WTC11 (cell line): ENCODE results near the gene ARSK.

Experiments
- CREB1 ChIP-seq: sonication (generic); formaldehyde crosslinking; IDR thresholded peaks from 2 replicates; pipeline ENCODE4 v1.8.0; 2023; ENCODE audit warnings: mild to moderate bottlenecking, missing genetic modification reagents
- CTCF ChIP-seq: fragments of 200-600 bp; IDR thresholded peaks from 2 replicates; pipeline ENCODE4 v1.8.0; 2022; ENCODE audit warnings: antibody characterized with exemption
- E2F4 ChIP-seq: sonication (generic); formaldehyde crosslinking; IDR thresholded peaks from 2 replicates; pipeline ENCODE4 v1.8.1; 2022; ENCODE audit warnings: low read depth, mild to moderate bottlenecking, moderate library complexity, missing genetic modification reagents, borderline replicate concordance
- E2F5 ChIP-seq: sonication (generic); formaldehyde crosslinking; IDR thresholded peaks from 2 replicates; pipeline ENCODE4 v1.8.1; 2022; ENCODE audit warnings: mild to moderate bottlenecking, moderate library complexity, missing genetic modification reagents
- GABPB1 ChIP-seq: sonication (generic); formaldehyde crosslinking; IDR thresholded peaks from 2 replicates; pipeline ENCODE4 v1.8.1; 2023; ENCODE audit warnings: mild to moderate bottlenecking, missing genetic modification reagents
- HMGXB4 ChIP-seq: sonication (generic); formaldehyde crosslinking; IDR thresholded peaks from 2 replicates; pipeline ENCODE4 v1.8.1; 2023; ENCODE audit warnings: mild to moderate bottlenecking, moderate library complexity, missing genetic modification reagents
- MXD4 ChIP-seq: fragments of 250-450 bp; sonication (Bioruptor Pico); IDR thresholded peaks from 2 replicates; pipeline ENCODE4 v1.8.0; 2021; ENCODE audit warnings: mild to moderate bottlenecking, moderate library complexity, borderline replicate concordance
- NFYB ChIP-seq: sonication (generic); formaldehyde crosslinking; conservative IDR thresholded peaks from 2 replicates; pipeline ENCODE4 v1.8.0; 2022; ENCODE audit warnings: low read depth, missing genetic modification reagents
- NR2C2 ChIP-seq: sonication (generic); formaldehyde crosslinking; IDR thresholded peaks from 2 replicates; pipeline ENCODE4 v1.8.0; 2022; ENCODE audit warnings: mild to moderate bottlenecking, missing genetic modification reagents
- PRDM15 ChIP-seq: sonication (generic); formaldehyde crosslinking; IDR thresholded peaks from 2 replicates; pipeline ENCODE4 v1.8.0; 2022; ENCODE audit warnings: missing genetic modification reagents
- ZNF671 ChIP-seq: fragments of 250-450 bp; sonication (Bioruptor Pico); IDR thresholded peaks from 2 replicates; pipeline ENCODE4 v1.8.0; 2021; ENCODE audit warnings: mild to moderate bottlenecking

GRCh38 chr5:95528565-95528964 lies 26.3 kb upstream of the ARSK start:
- no peak for TF ChIP-seq E2F4 (CRISPR knock-in tag)
- TF ChIP-seq CTCF = no peak
- TF ChIP-seq CREB1 (CRISPR knock-in tag) = no peak
- no peak for TF ChIP-seq PRDM15 (CRISPR knock-in tag)
- no peak for TF ChIP-seq HMGXB4 (CRISPR knock-in tag)
- no peak for TF ChIP-seq NR2C2 (CRISPR knock-in tag)
- TF ChIP-seq E2F5 (CRISPR knock-in tag) = no peak
- no peak for TF ChIP-seq GABPB1
- TF ChIP-seq MXD4 = no peak
- TF ChIP-seq NFYB (CRISPR knock-in tag) = no peak
- TF ChIP-seq ZNF671 (CRISPR knock-in tag) = no peak
